SK-N-SH (cell line): Measurements from ENCODE around the gene CD99L2.

ENCODE experiments used
- CTCF ChIP-seq: fragments of 200-600 bp; sonication (generic); IDR thresholded peaks from 2 replicates; pipeline ENCODE4 v1.6.1; 2017; ENCODE audit warnings: antibody characterized with exemption, mild to moderate bottlenecking, moderate library complexity
- EZH2phosphoT487 ChIP-seq: fragments of 200-600 bp; sonication (generic); IDR thresholded peaks from 2 replicates; pipeline ENCODE4 v1.6.1; 2017; ENCODE audit warnings: low read depth, mixed run types, mild to moderate bottlenecking, antibody characterized with exemption, moderate library complexity, borderline replicate concordance
- GATA2 ChIP-seq: sonication (generic); formaldehyde crosslinking; IDR thresholded peaks from 2 replicates; pipeline ENCODE4 v1.5.0; 2020; ENCODE audit warnings: mild to moderate bottlenecking, missing genetic modification reagents
- MXI1 ChIP-seq: IDR thresholded peaks from 2 replicates; pipeline ENCODE4 v1.6.1; 2012; ENCODE audit warnings: mild to moderate bottlenecking, low read depth, low read length, improper control_type of control experiment
- PBX3 ChIP-seq: IDR thresholded peaks from 2 replicates; pipeline ENCODE4; 2012
- RAD21 ChIP-seq: IDR thresholded peaks from 2 replicates; pipeline ENCODE4 v1.6.1; 2012; ENCODE audit warnings: mild to moderate bottlenecking, low read length
- RFX5 ChIP-seq: IDR thresholded peaks from 2 replicates; pipeline ENCODE4 v1.6.1; 2012; ENCODE audit warnings: mild to moderate bottlenecking, improper control_type of control experiment, low read length
- SIN3A ChIP-seq: IDR thresholded peaks from 2 replicates; pipeline ENCODE4 v1.6.1; 2012; ENCODE audit warnings: low read depth, mild to moderate bottlenecking, low read length, moderate library complexity, borderline replicate concordance
- YY1 ChIP-seq: IDR thresholded peaks from 2 replicates; pipeline ENCODE4 v1.4.0; 2012; ENCODE audit warnings: low read depth, mild to moderate bottlenecking

- no peak for TF ChIP-seq MXI1
- no peak for TF ChIP-seq CTCF
- TF ChIP-seq RAD21: no peak
- no peak for TF ChIP-seq EZH2phosphoT487
- TF ChIP-seq GATA2 (CRISPR knock-in tag): no peak
- TF ChIP-seq YY1: no peak
- no peak for TF ChIP-seq PBX3
- TF ChIP-seq RFX5: no peak
- no peak for TF ChIP-seq SIN3A
Observed at GRCh38 chrX:150864127-150864526, 34.3 kb downstream of the CD99L2 start.
